ENCODE measurements around the gene GP1BB.

Gene GP1BB

GRCh38 chr22:19740586-19740985 lies 17.2 kb downstream of the GP1BB start:
- no peak for DNase-seq (ENCODE audit: low read depth in 2 of 3, low spot score in 1 of 3)

- no peak for DNase-seq (ENCODE audit: low read depth in 2 of 3, low spot score in 1 of 3)
These were observed 17.7 kb downstream of the GP1BB start for GRCh38 chr22:19741053-19741452.

- no peak for DNase-seq (ENCODE audit: low read depth in 2 of 3, low spot score in 1 of 3)
These were observed 19.1 kb downstream of the GP1BB start for GRCh38 chr22:19742160-19743066.

- no peak for DNase-seq (ENCODE audit: low read depth in 2 of 3, low spot score in 1 of 3)
These were observed 19.7 kb downstream of the GP1BB start for GRCh38 chr22:19743081-19743480.

GRCh38 chr22:19743651-19744050 lies 20.3 kb downstream of the GP1BB start:
- no peak for DNase-seq (ENCODE audit: low read depth in 2 of 3, low spot score in 1 of 3)

- no peak for DNase-seq (ENCODE audit: low read depth in 2 of 3, low spot score in 1 of 3)
These were observed 21.1 kb downstream of the GP1BB start for GRCh38 chr22:19744350-19745006.

- no peak for DNase-seq (ENCODE audit: low read depth in 2 of 3, low spot score in 1 of 3)
These were observed 22.1 kb downstream of the GP1BB start for GRCh38 chr22:19745155-19746101.

- no peak for DNase-seq (ENCODE audit: low read depth in 2 of 3, low spot score in 1 of 3)
These were observed 23.4 kb downstream of the GP1BB start for GRCh38 chr22:19746726-19747125.

GRCh38 chr22:19747551-19747950 lies 24.2 kb downstream of the GP1BB start:
- no peak for DNase-seq (ENCODE audit: low read depth in 2 of 3, low spot score in 1 of 3)

- no peak for DNase-seq (ENCODE audit: low read depth in 2 of 3, low spot score in 1 of 3)
These were observed 24.8 kb downstream of the GP1BB start for GRCh38 chr22:19748139-19748538.

GRCh38 chr22:19748991-19749664 lies 25.8 kb downstream of the GP1BB start:
- no peak for DNase-seq (ENCODE audit: low read depth in 2 of 3, low spot score in 1 of 3)

- DNase-seq (ENCODE audit: low read depth in 2 of 3, low spot score in 1 of 3): no peak
These were observed 26.5 kb downstream of the GP1BB start for GRCh38 chr22:19749876-19750275.

- DNase-seq (ENCODE audit: low read depth in 2 of 3, low spot score in 1 of 3): no peak
These were observed 27.5 kb downstream of the GP1BB start for GRCh38 chr22:19750507-19751490.

GRCh38 chr22:19751497-19752245 lies 28.3 kb downstream of the GP1BB start:
- no peak for DNase-seq (ENCODE audit: low read depth in 2 of 3, low spot score in 1 of 3)

- DNase-seq (ENCODE audit: low read depth in 2 of 3, low spot score in 1 of 3): no peak
These were observed 29.9 kb downstream of the GP1BB start for GRCh38 chr22:19753090-19753842.

GRCh38 chr22:19753996-19754700 lies 30.8 kb downstream of the GP1BB start:
- DNase-seq (ENCODE audit: low read depth in 2 of 3, low spot score in 1 of 3): no peak

GRCh38 chr22:19754701-19755144 lies 31.4 kb downstream of the GP1BB start:
- DNase-seq (ENCODE audit: low read depth in 2 of 3, low spot score in 1 of 3): no peak
